GM18519 (cell line): ENCODE results near the gene CREB5.

Source experiments
- ATAC-seq: cut with Tn5 transposase; IDR thresholded peaks from one replicate; pipeline ENCODE4 v1.9.1; 2021; ENCODE audit warnings: mild to moderate bottlenecking, moderate library complexity; ENCODE audit not compliant: unreplicated experiment, low FRiP score

CREB5 gene

DNA sequence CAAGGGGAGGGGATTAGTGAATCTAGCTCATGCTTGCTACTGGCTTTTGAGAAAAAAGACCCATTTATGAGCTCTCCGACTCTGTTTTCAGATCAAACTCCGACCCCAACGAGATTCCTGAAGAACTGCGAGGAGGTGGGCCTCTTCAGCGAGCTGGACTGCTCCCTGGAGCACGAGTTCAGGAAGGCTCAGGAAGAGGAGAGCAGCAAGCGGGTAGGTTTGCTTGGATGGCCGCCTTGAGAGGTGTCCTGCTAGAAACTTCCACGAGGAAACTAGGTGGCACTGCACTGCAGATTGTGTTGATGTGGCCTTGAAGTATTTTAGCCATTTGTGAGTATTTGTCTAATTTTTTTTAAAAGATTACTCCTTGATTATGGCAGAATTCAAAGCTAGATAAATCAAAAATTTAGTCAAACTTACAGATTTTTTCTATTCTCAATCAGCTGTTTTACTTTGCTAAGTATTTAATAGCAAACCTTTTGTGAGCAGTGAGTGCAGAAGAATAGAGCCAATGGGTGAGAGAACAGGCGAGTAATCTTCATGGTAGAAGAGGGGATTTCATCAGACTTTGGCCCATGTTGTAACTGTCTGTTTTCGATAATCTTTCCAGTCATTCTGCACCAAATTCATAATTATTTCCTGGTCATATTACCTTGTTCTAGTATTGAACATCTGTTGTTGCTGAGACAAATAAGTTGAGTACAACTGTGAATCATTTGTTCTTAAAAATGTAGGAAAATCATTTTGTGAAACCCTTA lies 95.4 kb downstream of the CREB5 start:
- ATAC-seq: no peak

DNA sequence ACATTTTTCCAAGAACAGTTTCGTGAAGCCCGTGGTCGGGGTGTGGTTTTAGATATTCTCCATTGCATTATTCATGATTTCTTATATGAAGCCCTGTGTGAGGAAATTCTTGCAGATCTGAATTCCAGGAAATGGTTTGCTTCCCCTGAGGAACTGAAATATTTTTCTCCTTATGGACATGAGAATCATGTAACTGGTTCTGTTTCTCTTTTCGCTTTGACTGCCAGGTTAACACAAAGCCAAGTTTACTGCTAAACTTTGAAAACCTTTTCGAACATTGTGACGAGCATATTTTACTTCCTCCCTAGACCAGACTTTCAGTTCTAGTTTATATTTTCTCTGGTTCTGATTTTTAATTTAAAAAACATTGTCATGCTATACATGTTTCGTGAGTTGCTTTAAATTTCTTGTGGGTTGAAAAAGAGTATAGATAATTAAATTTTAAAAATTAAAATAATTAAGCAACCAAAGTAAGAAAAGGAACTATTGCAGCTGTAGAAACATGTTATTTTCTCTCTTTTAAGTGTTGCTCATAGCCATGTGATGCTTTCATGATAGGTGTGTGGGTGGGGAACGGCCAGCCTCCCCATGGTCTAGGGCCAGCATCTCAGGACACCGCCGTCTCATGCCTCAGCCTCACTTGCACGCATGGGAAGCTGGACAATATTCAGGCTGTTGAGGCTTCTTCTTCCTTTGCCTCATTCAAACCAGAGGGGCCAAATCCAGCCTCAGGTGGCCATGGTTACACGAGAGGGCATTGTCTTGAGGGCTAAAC lies 97.1 kb downstream of the CREB5 start:
- ATAC-seq: peak; percentile 61

DNA sequence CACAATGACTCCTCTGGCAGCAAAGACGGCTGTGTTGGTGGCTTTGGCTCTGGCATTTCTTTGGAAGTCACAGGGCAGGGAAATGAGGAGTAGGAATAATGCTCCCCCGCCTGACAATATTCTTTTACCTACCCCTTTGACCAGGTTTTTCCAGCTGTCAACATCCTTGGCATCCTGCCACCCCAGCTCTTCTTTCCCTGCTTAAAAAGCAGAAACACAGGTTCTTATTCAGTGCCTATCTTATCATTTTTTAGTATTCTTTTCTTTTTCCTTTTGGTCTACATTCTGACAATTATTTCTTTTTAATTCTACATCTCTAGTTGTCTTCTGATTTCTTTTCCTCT lies 97.7 kb downstream of the CREB5 start:
- no peak for ATAC-seq

DNA sequence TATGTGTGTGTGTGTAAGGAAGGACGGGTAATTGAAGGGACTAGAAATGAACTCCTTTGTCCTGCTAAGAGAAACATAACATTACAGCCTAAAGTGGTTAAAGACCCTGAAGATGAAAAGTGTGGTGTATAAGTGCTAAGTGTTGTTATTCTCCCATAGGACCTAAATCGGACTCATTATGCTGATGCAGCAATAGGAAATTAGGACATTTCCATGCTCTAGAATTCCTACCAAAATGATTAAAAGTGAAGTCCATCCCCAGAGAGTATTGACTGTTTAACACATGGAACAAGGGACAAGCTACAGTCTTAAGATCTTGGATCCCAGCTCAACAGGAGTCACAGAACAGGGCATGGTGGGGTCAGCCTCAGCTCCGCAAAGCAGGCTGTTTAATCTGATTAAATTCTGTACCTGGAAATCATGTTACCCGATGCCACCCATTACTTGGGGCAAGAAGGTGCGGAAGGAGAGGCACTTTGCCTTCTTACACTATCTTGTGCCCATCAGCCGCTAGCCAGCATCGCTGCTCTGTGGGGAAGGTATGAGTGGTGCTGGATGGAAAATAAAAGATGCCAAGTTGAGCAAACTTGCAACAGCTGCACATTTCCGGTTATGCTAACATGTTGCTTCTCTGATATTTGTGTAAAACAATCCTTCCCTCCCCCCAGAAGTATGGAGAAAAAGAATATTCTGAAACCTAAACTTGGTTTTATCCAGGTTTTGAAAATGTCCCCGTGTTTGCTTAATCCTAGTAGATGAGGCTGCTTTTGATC lies 100.5 kb downstream of the CREB5 start:
- ATAC-seq: no peak

DNA sequence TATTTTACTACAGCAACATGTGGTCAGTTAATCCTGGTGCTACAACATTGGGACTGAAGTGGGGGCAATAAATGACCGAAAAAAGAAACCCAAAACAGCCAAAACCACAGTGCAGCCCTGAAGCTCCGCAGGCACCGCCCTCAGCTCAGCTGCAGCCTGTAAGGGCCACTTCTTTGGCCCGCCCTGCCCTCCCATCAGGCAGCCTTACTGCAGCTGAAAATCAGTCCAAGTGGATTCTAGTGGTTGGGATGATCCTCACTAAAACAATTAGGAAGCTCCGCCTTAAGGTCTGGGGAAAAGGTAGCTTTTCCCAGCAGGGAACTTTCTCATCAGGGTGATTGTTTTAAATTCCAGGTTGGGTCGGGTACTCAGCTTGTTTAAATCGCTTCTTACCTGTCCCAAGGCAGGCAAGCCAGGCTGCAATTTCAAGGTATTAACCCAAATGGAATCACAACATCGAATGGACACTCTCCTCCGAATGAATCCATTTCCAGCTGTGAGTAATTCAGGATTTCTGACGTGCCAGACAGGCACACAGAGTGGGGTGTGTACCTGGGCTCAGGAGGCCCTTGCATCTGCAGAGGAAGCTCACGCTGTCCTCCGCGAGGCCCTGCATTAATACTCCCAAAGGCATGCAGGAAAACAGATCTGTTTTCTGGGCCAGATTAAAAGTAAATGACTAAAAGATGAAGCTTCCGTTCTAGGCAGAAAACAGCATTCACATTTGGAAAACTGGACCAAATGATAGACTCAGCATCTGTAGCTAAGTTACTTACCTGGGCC lies 104.3 kb downstream of the CREB5 start:
- ATAC-seq: no peak

DNA sequence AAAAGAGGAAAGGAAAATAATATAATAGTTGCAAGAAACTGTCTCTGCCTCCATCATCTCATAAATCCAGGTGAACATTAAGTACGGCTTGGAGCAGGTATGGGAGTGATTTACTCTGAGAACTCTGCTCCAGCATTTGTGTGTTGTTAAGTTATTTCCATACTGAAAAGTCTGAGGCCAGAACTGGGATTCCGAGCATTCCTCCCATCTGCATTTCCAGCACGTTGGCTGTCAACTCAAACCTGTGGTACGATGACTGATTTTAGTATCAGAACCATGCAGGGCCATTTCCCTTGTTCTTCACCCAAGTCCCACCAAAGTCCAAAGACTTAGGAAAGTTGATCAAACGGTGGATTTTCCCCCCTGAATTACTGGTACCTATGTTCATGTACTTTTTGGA lies 104.9 kb downstream of the CREB5 start:
- ATAC-seq: no peak

DNA sequence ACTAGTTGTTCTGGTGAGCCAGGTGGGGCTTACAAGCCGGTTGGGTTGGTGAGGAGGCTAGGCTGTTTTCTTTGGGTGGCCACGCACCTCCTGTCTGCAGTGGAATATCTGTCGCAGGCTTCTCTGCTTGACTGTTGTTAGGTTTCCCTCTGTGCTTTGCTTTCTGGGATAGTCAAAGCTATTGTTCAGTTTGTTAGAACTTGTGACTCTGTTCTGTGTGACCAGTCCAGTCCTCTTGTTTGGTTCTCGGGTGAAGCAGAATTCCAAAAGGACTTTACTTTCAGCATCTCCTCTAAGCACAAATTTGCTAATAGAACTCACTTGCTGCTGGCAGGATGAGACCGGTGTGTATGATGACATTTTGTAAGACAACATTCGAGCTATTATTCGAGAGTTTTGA lies 105.3 kb downstream of the CREB5 start:
- no peak for ATAC-seq

DNA sequence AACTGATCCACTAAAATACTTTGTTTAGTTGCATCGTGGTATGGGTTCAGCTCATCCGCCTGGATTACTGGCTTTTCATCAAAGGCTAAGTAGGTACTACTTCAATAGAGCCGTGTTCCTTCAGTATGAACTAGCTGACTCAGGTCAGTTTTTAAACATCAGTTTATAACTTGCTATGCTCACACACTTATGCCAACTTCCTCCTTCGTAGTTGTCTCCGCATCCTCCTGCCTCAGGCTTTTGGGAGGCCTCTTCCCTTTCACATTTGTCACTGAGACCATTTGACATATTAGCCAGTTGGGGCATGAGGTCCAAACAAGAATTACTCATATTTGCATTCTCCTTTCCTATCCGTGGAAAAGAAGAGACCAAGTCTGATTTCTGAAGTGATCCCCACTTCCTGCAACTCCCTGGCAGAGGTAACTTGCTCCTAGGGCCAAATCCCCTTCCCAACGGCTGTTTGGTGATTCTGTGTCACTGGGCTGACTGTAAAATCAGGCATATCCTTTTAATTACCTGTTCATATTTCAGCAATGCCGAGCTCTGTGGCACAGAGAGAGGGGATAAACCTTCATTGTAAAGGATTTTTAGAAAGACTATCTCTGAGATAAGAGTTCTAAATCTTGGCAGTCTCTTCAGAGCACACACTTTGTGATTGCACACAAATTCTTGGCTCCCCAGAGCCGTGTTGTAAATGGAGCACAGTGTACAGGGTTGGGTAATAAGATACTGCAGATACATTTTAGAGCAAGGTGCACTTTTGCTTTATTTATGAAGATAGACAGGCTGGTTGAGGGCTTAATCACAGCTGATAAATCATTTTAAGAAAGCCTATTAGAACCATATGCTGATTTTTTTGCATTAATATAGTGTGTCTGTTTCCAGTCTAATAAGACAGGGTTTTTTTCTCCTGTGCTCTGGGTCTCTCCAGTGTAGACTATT lies 108.0 kb downstream of the CREB5 start:
- ATAC-seq: no peak

DNA sequence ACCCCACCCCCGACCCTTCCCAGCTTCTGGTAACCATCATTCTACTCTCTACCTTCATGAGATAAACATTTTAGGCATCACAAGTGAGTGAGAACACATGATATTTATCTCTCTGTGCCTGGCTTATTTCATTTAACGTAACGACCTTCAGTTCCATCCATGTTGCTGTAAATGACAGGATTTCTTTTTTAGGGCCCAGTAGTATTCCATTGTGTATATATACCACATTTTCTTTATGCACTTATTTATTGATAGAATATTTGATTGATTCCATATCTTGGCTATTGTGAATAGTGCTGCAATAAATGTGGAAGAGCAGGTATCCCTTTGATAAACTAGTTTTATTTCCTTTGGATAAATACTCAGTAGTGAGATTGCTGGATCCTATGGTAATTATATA lies 112.7 kb downstream of the CREB5 start:
- no peak for ATAC-seq

DNA sequence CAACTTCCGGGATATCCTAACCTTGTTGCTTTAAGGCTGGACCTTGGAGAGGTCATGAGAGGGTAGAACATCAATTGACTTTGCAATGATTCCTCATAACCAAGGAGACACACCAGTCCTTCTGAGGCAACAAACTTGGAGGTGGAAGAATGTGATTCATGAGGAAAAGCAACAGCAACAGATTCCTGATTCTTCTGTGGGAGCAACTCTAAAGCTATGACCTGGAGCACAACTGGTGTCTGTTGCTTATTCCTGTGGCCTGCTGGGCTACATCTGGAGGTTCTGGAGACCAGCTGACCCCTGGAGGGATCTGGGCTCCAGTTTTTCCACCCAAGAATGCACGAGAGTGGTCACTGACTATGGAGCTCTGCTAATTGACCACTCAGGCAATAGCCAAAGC lies 116.6 kb downstream of the CREB5 start:
- ATAC-seq: no peak

DNA sequence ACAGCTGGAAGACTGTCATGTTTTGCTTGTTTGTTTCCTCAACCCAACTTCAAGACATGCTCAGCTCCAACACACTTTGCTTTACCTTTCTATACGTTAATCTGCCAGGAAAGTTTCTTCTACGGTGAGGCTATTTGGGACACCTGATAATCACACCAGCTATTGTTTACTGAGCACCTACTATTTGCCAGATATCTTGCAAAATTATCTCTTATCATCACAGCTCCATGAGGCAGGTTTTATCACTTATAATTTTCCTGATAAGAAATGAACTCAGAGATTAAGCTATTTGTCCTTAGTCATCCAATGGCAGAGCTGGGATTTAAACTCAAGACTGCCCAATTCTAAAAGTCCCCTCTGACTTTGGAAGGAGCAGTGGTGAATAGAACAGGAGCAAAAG lies 117.4 kb downstream of the CREB5 start:
- ATAC-seq: no peak

DNA sequence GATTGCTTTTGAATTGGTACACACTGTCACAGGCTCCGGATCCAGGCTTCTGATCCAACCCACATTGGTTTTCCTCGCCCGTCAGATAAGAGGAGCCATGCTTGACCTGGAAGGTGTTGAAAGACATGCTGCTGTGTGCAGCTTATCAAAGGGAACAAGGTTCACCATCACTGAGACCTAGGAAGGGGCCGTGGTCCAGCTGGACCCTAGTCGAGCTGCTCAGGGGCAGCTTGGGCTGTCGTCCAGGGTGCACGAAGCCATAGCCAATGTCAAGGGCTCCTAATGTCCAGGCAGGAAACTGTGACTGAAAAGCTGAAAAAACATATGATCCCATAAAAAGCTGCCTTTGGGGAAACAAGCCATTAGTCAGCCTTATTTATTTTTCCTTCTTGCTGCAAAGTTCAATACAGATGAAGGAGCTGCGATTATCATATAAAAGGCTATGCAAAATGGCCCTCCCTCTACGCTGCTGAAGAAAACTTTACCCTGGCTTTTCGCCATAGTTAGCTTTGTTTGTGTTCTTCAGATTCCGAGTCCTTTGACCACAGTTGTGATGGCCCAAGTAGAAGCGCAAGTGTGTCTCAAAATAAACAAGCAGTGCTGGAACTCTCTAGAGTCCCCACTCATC lies 118.0 kb downstream of the CREB5 start:
- no peak for ATAC-seq

DNA sequence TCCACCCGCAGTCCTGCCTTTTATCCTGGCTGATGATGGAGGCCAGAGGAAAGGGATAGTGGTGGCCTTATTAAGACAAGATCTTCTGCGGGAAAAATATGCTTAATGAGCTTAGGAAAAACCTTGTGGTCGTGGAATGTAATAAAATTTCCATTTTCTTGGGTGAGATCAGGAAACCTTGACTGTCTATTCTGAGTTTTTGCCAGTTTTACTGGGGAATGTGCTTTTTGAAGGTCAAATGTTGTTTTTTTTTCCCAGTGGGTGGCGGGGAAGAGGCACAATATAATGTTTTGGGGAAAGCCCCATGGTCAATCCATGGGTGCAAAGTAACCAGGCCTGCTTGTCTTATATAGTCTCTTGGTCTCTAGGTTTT lies 118.5 kb downstream of the CREB5 start:
- no peak for ATAC-seq

DNA sequence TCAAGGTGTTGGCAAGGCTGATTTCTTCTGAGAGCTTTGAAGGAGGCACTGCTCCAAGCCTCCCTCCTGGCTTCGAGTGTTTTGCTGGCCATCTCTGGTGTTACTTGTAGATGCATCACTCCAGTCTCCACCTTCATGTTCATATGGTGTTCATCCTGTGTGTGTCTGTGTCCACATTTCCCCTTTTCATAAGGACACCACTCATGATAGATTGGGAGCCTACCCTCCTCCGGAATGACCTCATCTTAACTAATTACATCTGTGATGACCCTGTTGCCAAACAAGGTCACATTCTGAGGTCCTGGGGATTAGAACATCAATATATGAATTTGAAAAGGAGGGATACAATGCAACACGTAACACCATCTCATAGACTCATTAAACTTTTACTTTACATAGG lies 119.0 kb downstream of the CREB5 start:
- no peak for ATAC-seq

DNA sequence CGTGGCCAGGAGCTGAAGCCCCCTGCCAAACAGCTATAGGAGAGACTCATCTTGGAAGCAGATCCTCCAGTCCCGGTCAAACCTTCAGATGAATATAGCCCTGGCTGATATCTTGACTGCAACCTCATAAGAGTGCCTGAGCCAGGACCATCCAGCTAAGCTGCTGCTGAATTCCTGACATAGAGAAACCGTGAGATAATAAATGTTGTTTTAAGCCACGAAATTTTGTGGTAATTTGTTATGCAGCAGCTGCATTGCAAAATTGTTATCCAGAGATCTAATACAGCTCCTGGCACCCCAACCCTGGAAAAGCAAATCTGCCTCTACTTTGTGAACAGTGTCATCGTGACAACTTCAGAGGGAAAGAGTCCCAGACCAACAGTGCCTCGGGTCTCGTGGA lies 119.9 kb downstream of the CREB5 start:
- no peak for ATAC-seq

DNA sequence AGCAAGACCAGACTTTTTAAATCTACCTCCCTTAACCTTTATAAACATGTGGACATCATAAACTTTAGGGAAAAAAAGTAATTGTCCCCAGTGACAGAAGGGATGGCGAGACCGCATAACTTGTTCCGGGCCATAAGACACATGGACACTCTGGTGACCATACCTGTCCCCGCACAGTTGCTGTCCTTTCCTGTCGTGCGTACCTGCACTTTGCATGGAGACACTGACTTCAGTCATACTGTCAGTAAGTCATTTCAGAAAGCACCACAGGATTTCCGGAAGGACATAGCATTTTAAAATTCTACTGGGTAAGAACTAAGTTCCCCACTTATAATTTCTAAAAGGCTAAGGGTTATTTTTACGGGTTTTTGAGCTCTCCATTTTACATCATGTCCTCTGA lies 120.9 kb downstream of the CREB5 start:
- peak; percentile 81 for ATAC-seq

DNA sequence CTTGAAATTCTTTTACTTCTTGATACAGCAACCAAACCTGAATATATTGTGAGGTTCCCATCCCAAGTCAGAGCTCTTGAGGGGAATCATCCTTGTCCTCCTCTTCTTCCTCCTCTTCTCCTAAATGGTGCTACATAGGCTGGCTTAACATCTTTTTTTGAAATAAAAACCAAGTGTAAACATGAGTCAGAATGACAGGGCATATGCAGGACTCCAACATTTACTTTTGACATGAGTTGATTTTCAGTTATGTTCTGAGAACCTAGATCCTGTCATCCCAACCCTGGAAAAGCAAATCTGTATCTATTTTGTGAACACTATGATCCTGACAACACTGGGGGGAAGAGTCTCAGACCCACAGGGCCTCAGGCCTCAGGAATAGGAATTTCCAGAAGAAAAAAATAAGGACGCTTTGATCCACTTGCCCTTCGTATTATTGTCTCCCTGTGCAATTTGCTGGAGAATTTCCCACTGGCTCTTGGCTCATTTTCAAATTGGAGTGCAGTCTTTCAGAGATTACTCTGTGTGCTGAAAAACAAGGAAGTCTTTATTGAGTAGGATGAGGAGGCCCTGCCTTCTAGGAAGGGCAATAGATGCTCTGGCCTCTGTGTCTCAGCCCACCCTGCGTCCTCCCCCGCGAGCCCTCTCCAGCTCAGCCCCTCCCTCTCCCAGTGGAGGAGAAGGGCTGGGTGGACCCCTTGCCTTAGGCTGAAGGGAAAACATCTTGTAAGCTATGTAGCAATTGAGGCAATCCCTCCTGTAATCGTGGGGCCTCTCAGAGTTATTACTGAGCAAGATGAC lies 121.6 kb downstream of the CREB5 start:
- no peak for ATAC-seq

DNA sequence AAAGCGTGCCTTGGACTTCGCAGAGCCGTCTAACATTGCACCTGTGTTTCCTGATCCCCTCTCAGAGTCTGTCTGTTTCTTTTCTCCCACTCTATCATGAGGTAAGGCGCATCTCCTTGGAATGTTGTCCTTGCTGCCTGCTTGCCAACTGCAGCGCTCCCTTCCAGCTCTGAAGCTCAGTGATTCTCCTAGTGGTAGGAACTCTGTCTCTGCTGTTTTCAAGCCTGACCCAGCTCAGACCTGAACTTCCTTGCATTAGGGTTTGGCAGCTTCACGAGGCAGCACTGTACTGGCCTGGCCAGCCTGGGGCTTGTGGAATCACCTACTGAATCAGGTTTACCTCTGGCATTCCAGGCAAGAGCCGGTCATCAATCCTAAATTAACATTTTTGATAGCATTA lies 123.9 kb downstream of the CREB5 start:
- ATAC-seq: no peak
